ENCODE measurements around the gene PPIG.
"Not testable (repeated sequence)": the region's sequence is repeated elsewhere in the genome, so short reads cannot be mapped to it uniquely, and the experiment has no call there.

Gene PPIG

DNA sequence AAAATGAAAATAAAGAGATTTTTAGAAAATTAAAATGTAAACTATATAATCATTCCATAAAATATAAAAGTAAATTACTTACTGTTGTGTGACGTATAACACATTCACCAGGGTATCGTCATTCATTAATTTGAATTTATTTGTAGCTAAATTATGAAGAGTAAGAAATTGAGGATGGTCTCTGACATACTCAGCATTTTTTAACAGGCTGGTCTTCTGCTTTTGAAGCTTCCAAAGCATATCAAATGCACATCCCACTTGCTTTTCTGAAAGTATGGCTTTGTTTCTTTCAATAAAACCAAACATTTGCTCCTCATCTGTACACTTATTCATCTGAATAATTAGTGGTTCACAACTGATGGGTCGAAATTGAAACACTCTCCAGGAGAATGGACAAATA is 12.6 kb upstream of the PPIG start:
- Histone ChIP-seq H3K9me3 (ENCODE audit: control insufficient read depth, insufficient read depth, low read length) (no peaks in the 10 kb centered on the region), H3K4me1 (ENCODE audit: control insufficient read depth, insufficient read depth, low read length) (no peaks in the 10 kb centered on the region), H3K27me3 (ENCODE audit: control insufficient read depth, insufficient read depth, low read length) (no peaks in the 10 kb centered on the region), H3K36me3 (ENCODE audit: control insufficient read depth, insufficient read depth, low read length) (no peaks in the 10 kb centered on the region), H3K27ac (ENCODE audit: low read length) (no peak overlapping the region), H3K4me3 (ENCODE audit: low read length) (no peak overlapping the region)
- WGBS (ENCODE audit: insufficient coverage, insufficient read length), result no CpG with 5 or more reads among the region's 3 CpGs
- no peak for DNase-seq (ENCODE audit: low read depth, low spot score)

- no peak for DNase-seq (ENCODE audit: low read depth, low spot score)
- H3K27ac ChIP-seq (ENCODE audit: low read length), result no peak overlapping the region
- no peaks in the 10 kb centered on the region for H3K4me1 ChIP-seq (ENCODE audit: control insufficient read depth, insufficient read depth, low read length)
- no peaks in the 10 kb centered on the region for H3K27me3 ChIP-seq (ENCODE audit: control insufficient read depth, insufficient read depth, low read length)
- H3K36me3 ChIP-seq (ENCODE audit: control insufficient read depth, insufficient read depth, low read length), result no peaks in the 10 kb centered on the region
- H3K9me3 ChIP-seq (ENCODE audit: control insufficient read depth, insufficient read depth, low read length), result no peaks in the 10 kb centered on the region
- H3K4me3 ChIP-seq (ENCODE audit: low read length), result no peak overlapping the region
- WGBS (ENCODE audit: insufficient coverage, insufficient read length), result no CpG with 5 or more reads among the region's 1 CpG
These were observed 12.0 kb upstream of the PPIG start for GRCh38 chr2:169572189-169572588.

- H3K27me3 ChIP-seq (ENCODE audit: control insufficient read depth, insufficient read depth, low read length), result no peaks in the 10 kb centered on the region
- no peaks in the 10 kb centered on the region for H3K36me3 ChIP-seq (ENCODE audit: control insufficient read depth, insufficient read depth, low read length)
- H3K9me3 ChIP-seq (ENCODE audit: control insufficient read depth, insufficient read depth, low read length), result no peaks in the 10 kb centered on the region
- no peaks in the 10 kb centered on the region for H3K4me1 ChIP-seq (ENCODE audit: control insufficient read depth, insufficient read depth, low read length)
- no CpG with 5 or more reads among the region's 2 CpGs for WGBS (ENCODE audit: insufficient coverage, insufficient read length)
- peak overlapping the region; percentile 82; the same call in 1 of the 2 replicates for H3K4me3 ChIP-seq (ENCODE audit: low read length)
- no peak for DNase-seq (ENCODE audit: low read depth, low spot score)
- H3K27ac ChIP-seq (ENCODE audit: low read length), result no peak overlapping the region
These were observed 11.4 kb upstream of the PPIG start for GRCh38 chr2:169572821-169573159.

DNA sequence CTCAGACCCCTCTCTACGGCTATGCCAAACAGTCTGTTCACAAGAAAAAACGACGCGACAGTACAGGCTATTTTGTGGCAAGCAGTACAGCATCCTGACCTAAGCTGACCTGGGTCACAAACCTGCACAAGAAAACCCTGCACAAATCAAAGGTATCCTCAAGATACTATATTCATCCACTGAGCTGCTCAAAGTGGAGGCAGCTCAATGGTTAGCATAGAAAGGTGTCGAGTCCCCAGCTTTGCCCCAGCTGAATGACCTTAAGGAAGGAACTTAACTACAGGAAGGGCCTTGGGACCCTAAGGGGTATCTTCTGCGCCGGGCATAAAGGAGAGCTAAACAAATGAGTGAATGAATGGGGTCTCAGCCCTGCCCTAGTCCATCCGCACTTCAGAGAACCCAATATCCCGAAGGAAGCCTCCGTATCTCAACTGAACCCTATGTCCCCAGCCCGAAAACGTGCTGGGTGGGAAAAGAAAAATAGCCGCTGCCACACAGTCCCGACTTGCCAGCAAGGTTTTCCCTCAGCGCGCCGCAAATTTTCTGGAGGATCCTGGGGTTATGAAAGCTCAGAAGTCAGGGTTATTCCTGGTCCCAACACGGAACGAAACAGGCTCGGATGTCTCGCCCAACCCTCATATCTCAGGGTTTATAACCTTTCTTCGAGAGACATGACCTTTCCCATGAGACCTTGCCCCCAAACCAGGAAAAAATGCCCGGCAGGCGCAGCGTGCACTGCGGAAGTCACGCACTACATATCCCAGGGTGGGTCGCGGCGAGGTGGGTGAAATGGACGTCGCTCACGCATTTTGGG is 10.8 kb upstream of the PPIG start, which contains the start of gene FASTKD1:
Gene FASTKD1, minus strand, starts transcription at position 706 of the 814 bp plus-strand sequence. CDS start 1,836 bp downstream, outside the sequence.
- Histone ChIP-seq H3K9me3 (ENCODE audit: control insufficient read depth, insufficient read depth, low read length) (no peaks in the 10 kb centered on the region), H3K27me3 (ENCODE audit: control insufficient read depth, insufficient read depth, low read length) (no peaks in the 10 kb centered on the region), H3K4me3 (ENCODE audit: low read length) (peak within 1 kb of the TSS; percentile 82; the same call in 1 of the 2 replicates), H3K4me1 (ENCODE audit: control insufficient read depth, insufficient read depth, low read length) (no peaks in the 10 kb centered on the region), H3K27ac (ENCODE audit: low read length) (no peak within 1 kb of the TSS), H3K36me3 (ENCODE audit: control insufficient read depth, insufficient read depth, low read length) (no peaks in the 10 kb centered on the region)
- peak; percentile 84 for DNase-seq (ENCODE audit: low read depth, low spot score)
- WGBS (ENCODE audit: insufficient coverage, insufficient read length), result no CpG with 5 or more reads among the region's 33 CpGs

DNA sequence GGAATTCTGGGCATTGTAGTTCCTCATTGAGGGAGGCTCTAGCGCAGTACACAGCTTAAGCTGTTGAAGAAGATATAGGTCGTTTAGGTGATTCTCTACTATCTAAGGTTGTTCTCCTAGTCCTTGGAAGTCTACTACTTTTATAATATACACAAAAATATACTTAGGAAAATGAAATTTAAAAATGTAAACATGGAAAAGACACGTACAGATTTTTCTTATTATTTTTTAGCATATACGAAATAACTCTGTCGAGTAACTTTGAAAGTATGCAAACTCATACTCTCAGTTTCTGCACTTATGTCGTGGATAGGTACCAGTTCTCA is 10.2 kb upstream of the PPIG start:
- no peak for DNase-seq (ENCODE audit: low read depth, low spot score)
- no peaks in the 10 kb centered on the region for H3K9me3 ChIP-seq (ENCODE audit: control insufficient read depth, insufficient read depth, low read length)
- no CpG with 5 or more reads among the region's 6 CpGs for whole genome bisulfite sequencing (ENCODE audit: insufficient coverage, insufficient read length)
- H3K27me3 ChIP-seq (ENCODE audit: control insufficient read depth, insufficient read depth, low read length), result no peaks in the 10 kb centered on the region
- no peaks in the 10 kb centered on the region for H3K4me1 ChIP-seq (ENCODE audit: control insufficient read depth, insufficient read depth, low read length)
- H3K36me3 ChIP-seq (ENCODE audit: control insufficient read depth, insufficient read depth, low read length), result no peaks in the 10 kb centered on the region
- H3K4me3 ChIP-seq (ENCODE audit: low read length), result no peak overlapping the region
- no peak overlapping the region for H3K27ac ChIP-seq (ENCODE audit: low read length)

- not testable (repeated sequence) for DNase-seq (ENCODE audit: low read depth, low spot score); H3K9me3 ChIP-seq (ENCODE audit: control insufficient read depth, insufficient read depth, low read length); H3K27ac ChIP-seq (ENCODE audit: low read length); H3K36me3 ChIP-seq (ENCODE audit: control insufficient read depth, insufficient read depth, low read length); H3K4me3 ChIP-seq (ENCODE audit: low read length); H3K27me3 ChIP-seq (ENCODE audit: control insufficient read depth, insufficient read depth, low read length); H3K4me1 ChIP-seq (ENCODE audit: control insufficient read depth, insufficient read depth, low read length)
- no CpG with 5 or more reads among the region's 5 CpGs for WGBS (ENCODE audit: insufficient coverage, insufficient read length)
These were observed 9.6 kb upstream of the PPIG start for GRCh38 chr2:169574539-169574938.

GRCh38 chr2:169575264-169575663 is 8.9 kb upstream of the PPIG start:
- not testable (repeated sequence) for H3K9me3 ChIP-seq (ENCODE audit: control insufficient read depth, insufficient read depth, low read length); DNase-seq (ENCODE audit: low read depth, low spot score); H3K36me3 ChIP-seq (ENCODE audit: control insufficient read depth, insufficient read depth, low read length); H3K27me3 ChIP-seq (ENCODE audit: control insufficient read depth, insufficient read depth, low read length); H3K4me3 ChIP-seq (ENCODE audit: low read length); H3K4me1 ChIP-seq (ENCODE audit: control insufficient read depth, insufficient read depth, low read length); H3K27ac ChIP-seq (ENCODE audit: low read length)
- WGBS (ENCODE audit: insufficient coverage, insufficient read length), result no CpG with 5 or more reads among the region's 36 CpGs

DNA sequence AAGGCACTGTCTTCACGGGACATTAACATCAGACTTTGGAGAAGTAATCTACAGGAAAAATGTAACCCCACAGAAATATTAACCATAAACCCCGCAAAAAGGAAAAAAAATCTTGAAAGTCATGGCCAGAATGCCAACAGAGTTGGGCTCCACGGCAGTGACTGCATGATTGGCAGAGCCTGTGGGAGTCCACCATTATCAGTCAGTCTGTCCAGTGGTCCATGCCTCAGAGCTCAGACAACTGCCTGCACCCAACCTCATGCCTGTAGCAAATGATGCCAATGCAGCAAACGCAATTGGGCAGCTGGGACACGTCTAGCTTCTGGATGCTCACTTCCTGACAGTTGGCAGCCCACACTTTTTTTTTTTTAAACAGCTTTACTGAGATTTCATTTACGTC is 5.1 kb upstream of the PPIG start:
- H3K4me3 ChIP-seq (ENCODE audit: low read length), result no peak overlapping the region
- H3K9me3 ChIP-seq (ENCODE audit: control insufficient read depth, insufficient read depth, low read length), result no peaks in the 10 kb centered on the region
- H3K27me3 ChIP-seq (ENCODE audit: control insufficient read depth, insufficient read depth, low read length), result no peaks in the 10 kb centered on the region
- H3K4me1 ChIP-seq (ENCODE audit: control insufficient read depth, insufficient read depth, low read length), result no peaks in the 10 kb centered on the region
- no peak overlapping the region for H3K27ac ChIP-seq (ENCODE audit: low read length)
- no CpG with 5 or more reads among the region's 6 CpGs for WGBS (ENCODE audit: insufficient coverage, insufficient read length)
- no peaks in the 10 kb centered on the region for H3K36me3 ChIP-seq (ENCODE audit: control insufficient read depth, insufficient read depth, low read length)
- DNase-seq (ENCODE audit: low read depth, low spot score), result no peak

- WGBS (ENCODE audit: insufficient coverage, insufficient read length), result no CpG with 5 or more reads among the region's 10 CpGs
- H3K4me1 ChIP-seq (ENCODE audit: control insufficient read depth, insufficient read depth, low read length); H3K36me3 ChIP-seq (ENCODE audit: control insufficient read depth, insufficient read depth, low read length); H3K27me3 ChIP-seq (ENCODE audit: control insufficient read depth, insufficient read depth, low read length); H3K9me3 ChIP-seq (ENCODE audit: control insufficient read depth, insufficient read depth, low read length); DNase-seq (ENCODE audit: low read depth, low spot score); H3K4me3 ChIP-seq (ENCODE audit: low read length); H3K27ac ChIP-seq (ENCODE audit: low read length): not testable (repeated sequence)
These were observed 1.4 kb upstream of the PPIG start for GRCh38 chr2:169582552-169583266.

GRCh38 chr2:169583518-169583917 is 633 bp upstream of the PPIG start:
- H3K27ac ChIP-seq (ENCODE audit: low read length), result no peak overlapping the region

More at GRCh38 chr2:169583518-169583917, 633 bp upstream of the PPIG start:
- no CpG with 5 or more reads among the region's 5 CpGs for WGBS (ENCODE audit: insufficient coverage, insufficient read length)
- Histone ChIP-seq H3K9me3 (ENCODE audit: control insufficient read depth, insufficient read depth, low read length) (no peaks in the 10 kb centered on the region), H3K36me3 (ENCODE audit: control insufficient read depth, insufficient read depth, low read length) (no peaks in the 10 kb centered on the region), H3K4me1 (ENCODE audit: control insufficient read depth, insufficient read depth, low read length) (no peaks in the 10 kb centered on the region), H3K27me3 (ENCODE audit: control insufficient read depth, insufficient read depth, low read length) (no peaks in the 10 kb centered on the region), H3K4me3 (ENCODE audit: low read length) (no peak overlapping the region)
- no peak for DNase-seq (ENCODE audit: low read depth, low spot score)

Data from iPS DF 6.9 (cell line).